Kasumi-1 (cell line): ENCODE results near the gene FLYWCH1.

ENCODE experiments used
- DNase-seq, 2 experiments: peaks; one replicate each; lab custom pipeline; 2025; lab: John Stamatoyannopoulos, UW

Gene FLYWCH1

DNA sequence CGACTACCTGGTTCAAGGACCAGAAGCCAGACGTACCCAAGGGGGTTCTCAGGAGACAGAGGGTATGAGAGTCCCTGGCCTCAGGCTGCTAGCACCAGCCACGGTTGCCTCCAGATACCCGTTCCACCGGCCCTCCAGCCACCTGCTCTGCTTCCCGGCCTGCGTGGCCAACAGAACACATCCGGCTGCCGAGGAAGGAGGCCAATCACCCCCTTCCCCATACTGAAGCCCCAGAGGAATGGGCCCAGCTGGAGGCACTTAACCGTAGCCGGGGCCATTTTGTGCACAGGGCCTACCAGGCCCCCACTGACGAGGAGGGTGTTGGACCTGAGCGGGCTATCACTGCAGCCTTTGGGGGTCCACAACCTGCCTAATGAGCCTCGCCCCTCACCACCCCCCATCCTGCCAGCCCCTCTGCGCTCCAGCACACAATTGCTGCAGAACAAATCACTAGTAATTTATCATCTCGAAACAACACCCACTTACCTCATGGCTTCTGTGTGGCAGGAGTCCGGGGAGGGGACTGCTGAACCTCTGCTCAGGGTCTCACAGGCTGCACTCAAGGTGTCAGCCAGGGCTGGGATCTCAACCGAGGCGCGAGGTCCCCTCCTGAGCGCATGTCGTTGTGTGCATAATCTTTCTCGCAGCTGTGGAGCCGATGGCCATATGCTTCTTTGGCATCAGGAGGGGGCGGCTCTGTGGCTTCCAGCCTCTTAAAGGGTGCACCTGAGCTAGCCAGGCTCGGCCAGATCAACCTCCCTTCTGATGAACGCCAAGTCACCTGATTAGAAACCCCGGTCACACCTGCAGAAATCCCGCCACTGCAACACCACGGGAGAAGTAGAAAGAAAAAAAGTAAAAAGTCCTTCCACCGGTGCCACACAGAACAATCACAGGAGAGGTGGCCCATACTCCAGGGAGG is 42.2 kb downstream of the FLYWCH1 start:
- no peak for DNase-seq

DNA sequence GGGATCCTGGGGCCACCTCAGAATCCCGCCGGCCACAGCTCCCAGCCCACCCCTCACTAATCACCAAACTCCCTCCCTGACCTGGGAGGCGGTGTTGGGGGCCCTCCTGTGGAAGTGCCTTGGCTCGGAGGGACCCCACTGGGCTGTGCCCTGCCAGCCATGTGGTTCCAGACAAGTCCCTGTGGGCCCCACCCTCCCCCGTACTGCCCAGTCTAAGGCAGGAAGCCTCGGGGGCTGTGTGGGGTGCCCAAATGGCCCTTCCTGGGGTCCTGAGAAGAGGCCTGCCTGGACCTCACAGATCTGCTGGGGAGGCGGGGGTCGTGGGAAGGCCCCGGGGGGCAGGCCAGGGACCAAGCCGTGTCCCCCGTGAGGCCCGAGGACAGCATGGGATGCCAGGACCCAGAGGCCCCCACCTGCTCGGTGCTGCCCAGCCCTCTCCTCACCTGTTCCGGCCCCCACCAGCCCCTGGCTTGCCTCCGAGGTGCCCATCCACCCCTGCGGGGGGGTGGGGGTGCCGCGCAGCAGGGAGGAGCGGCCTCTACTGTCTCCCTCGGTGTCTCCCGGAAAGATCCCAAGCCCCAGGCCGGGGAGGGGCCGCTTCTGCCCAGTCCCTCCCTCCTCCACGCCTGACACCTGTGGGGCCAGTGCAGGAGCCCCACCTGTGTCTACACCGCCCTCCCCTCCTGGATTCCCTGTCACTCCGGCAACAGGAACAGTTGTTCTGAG is 43.1 kb downstream of the FLYWCH1 start:
- DNase-seq, result no peak

DNA sequence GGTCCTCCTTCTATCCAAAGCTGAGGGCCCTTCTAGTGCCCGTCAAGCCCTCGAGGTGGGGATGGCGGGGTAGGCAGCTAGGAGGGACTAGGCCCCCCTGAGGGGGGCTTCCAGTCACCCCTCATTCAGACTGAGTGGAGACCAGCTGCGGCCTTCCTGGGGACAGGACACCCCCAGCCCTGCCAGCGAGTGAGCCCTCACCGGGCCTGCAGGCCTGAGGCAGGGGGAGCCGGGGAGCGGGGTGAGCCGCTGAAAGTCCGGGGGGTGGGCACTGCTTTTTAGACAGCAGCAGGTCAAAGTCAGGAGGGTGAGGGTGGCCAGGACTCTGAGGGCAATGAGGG is 43.7 kb downstream of the FLYWCH1 start:
- no peak for DNase-seq

DNA sequence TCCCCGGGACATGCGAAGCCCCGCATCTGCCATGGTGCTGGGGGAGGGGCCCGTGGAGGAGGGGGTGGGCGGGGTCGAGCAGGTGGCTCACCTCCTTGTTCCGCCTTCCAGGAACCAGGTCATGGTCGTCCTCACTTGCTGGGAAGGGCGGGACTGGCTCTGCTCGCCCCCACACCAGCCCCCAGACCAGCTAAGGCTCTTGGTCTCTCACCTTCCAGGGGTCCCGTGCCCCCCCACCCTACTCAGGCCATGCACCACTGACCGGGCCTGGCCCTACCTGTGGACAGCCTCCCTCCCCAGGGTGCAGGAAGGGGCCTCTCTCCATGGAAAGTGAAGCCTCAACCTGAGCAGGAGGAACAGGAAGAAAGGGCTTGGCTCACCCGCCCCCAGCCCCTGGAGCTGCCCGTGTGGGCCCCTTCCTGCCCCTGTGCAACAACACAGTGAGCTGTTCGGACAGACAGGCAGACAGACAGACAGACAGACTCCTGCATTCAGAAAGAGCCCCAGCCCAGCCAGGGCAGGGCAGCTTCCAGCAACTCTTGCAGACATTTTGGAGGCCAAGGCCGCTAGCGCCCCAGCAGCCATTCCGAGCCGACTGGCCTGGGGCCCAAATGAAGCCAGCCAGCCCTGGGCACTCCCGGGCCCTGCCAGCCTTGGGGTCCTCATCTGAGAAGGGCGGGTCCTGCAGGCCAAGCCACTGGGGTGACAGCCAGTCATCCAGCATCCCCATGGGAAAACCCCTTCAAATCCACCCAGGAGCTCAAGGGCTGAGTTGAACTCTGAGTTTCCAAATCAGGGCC is 44.2 kb downstream of the FLYWCH1 start:
- DNase-seq, result peak in 1 of 2 experiments; percentile 1

DNA sequence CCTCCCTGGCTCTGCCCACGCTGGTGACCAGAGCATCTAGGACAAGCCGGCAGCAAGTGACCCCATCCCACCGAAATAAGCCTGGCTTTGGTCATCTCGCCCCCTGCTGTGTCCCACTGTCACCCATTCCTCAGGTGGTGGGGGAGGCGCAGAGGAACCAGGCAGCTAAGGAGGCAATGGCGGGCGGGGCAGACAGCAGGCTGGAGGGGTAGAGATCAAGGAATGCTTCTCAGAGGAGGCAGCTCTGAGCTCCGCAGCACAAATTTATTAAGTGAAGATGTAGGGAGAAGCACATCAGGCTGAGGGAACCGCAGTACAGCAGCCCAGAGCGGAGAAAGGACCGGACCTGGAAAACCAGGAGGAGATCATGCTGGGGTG is 44.8 kb downstream of the FLYWCH1 start:
- DNase-seq, result no peak

DNA sequence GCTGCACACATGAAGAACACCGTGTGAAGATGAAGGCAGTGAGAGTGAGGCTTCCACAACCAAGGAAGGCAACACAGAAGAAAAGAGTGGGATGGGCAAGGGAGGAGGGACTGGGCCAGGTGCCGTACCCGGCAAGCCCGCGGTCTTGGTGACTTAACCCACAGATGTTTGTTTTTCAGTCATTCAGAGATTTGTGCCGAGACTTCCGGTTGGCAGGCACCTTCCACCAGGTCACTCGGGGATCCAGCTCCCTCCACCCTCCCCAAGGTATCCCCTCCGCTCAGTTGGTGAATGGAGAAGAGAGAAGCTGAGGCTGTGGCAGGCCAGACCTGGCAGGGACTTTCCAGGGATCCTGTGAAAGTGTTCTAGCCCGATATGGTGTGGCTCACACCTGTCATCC is 47.5 kb downstream of the FLYWCH1 start:
- no peak for DNase-seq

DNA sequence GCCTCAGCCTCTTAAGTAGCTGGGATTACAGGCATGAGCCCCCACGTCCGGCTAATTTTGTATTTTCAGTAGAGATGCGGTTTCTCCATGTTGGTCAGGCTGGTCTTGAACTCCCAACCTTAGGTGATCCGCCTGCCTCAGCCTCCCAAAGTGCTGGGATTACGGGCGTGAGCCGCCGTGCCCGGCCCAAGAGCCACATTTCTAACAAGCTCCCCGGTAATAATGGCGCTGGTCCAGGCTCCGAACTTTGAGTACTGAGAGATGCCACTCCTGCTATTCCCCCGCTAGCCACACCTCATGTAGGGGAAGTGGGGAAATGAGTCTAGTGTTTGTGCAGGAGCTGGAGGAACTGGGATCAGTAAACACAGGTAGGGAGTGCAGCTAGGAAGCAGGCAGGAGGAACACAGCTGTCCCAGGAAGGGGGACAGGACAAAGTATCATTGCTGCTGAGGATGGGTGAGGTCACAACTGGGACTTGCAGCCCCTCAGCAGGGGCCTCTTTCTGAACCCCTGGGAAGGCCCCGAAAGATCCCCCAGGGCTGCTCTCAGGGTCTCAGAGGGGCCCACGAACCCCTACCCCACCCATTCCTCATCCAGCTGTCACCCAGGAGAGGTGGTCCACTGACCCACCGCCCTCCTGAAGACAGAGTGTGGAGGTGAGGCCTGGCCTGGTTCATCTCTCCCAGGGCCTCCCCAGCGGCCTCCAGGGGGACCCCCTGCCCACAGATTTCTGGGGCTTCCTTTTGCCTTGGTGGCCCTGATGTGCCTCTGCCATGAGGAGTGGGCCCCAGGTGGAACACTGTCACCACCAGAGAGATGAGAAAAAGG is 48.7 kb downstream of the FLYWCH1 start:
- no peak for DNase-seq

DNA sequence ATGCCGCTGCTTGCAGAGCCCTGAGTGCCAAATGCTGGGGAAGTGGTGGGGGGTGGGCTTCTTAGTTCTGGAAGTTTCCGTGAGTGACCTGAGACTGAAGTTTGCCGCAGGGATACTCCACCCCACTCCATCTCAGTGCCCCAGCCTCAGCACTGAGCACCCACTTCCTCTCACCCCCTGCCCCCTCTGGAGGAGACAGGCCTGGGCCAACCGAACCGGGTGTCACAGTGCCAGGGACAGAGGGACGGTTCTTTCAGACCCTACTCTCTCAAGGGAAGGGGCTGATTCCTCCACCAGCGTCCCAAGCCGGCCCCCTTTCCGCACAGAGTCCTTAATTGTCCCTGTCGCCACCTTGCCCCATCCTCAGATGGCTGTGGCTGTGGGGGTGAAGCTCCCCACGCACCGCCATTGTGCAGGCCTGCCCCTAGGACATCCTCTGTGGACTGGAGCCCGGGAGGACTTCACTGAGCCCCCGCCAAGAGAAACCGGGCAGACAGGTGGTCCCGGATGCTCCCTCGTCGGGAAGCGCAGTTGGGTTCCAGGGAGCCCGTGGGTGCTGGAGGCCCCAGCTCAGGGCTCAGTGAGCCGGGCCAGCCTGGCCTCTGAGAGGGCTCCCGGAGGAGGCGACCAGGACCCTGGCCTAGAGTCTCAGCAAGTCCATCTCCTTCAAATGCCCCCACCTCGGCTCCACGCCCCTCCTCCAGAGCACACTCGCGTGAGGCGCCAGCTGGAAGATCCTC is 50.8 kb downstream of the FLYWCH1 start:
- no peak for DNase-seq

DNA sequence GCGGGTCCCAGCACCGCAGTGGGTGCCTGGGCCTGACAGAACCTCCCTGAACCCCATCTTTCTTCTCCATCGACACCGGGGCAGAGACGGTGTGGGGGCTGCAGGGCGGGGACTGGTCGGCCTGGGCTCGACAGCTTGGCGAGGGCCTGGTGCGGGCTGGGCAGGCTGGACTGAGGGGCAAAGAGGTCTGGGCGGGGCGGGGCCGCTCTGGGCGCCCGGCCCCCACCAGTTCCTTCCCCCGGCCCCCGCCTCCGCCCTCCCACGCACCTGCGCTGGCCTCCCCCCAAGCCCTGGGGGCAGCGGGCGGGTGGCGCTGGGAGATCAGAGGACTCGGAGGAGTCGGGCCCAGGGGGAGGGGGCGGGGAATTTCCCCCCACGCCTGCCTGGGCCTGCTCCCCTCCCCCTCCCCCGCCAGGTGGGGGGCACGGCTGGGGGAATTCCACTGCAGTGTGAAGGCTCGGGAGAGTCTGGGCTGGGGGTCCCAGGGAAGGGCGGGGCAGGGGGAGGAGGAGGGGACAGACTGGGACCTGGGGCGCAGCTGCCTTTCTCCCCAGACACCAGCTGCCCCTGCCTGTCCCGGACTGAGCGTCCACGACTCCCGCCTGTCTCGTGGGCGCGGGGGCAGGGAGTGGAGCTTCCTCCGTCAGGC is 51.5 kb downstream of the FLYWCH1 start:
- DNase-seq, result no peak

DNA sequence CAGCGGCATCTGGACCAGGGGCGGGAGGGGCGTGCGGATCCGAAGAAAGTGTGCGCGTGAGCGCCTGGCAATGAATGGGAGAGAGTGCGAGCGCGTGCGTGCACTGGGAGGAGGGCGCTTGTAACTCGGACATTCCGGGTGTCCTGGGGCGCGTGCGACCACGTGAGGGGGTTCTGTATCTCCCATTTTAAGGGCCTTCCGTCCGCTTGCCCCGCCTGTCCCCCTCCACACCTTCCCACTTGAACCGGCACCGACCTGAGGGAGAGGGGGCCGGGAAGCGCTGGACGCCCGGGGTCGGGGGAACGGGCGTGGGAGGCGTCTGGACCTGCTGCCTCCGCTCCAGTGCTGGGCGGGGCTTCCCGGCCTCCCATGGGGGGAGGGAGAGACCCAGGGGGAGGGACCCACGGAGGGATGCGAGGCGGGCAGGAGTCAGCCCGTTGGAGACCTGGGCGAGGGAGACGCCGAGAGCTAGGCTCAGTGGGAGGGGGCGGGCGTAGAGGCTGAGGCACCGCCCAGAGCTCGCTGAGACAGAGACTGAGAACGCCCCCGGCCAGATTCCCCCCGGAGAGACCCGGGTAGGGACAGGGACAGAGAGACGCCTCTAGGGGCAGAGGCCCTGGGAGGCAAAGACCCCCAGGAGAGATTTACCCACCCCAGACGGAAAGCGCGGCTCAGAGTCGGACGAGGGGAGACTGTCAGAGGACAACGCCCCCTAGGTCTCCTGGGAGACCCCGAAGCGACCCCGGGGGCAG is 52.2 kb downstream of the FLYWCH1 start, which contains the start of gene KREMEN2:
KREMEN2 (plus strand) TSS at position 553 of the 752 bp plus-strand sequence. CDS start 246 bp downstream, outside the sequence.
- DNase-seq, result peak in 1 of 2 experiments; percentile 2

DNA sequence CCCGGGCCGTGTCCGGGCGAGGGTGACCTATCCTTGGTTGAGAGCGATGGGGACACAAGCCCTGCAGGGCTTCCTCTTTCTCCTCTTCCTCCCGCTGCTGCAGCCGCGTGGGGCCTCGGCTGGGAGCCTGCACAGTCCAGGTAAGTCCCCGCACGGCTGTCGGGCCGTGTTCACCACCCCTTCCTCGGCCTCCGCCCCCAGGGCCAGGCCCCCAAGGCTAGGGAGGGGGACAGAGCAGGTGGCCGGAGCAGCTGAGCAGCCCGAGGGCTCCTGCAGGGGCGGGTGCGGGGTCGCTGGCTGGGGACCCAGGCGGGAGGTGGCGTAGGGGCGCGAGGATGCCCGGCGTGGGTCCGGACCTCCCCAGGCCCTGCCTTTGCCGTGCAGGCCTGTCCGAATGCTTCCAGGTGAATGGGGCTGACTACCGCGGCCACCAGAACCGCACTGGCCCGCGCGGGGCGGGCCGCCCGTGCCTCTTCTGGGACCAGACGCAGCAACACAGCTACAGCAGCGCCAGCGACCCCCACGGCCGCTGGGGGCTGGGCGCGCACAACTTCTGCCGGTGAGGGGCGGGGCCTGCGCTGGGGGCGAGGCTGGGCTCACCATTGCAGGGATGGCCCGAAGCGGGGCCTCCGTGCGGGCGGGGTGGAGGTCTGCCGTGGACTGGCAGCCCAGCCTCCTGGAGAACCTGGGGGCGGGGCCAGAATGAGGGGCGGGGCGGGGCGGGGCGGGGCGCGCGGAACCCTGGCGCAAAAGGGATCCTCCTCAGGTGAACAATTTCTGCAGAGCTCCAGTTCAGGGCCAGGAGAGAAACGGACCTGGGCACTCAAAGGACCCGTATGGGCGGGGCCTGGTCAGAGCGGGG is 53.0 kb downstream of the FLYWCH1 start:
- DNase-seq, result peak; percentile 17 to 19

DNA sequence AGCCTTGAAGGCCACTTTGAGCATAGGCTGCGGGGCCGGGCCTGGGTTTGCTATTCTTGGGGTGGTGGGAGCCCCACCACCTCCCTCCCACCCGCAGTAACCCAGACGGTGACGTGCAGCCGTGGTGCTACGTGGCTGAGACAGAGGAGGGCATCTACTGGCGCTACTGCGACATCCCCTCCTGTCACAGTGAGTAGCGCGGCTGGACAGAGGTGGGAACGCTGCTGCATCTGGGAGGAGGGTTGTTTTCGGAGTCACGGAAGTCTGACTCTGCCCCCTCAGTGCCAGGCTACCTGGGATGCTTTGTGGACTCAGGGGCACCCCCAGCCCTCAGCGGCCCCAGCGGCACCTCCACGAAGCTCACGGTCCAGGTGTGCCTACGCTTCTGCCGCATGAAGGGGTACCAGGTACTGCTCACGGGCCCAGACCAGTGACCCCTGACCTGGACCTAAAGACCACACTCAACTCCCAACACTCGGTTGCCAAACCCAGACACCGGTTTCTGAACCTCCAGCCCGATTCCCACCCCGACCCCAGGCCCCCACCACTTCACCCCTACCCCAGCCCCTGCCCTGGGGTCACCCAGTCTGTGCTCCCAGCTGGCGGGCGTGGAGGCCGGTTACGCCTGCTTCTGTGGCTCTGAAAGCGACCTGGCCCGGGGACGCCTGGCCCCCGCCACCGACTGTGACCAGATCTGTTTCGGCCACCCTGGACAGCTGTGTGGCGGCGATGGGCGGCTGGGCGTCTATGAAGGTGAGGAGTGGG is 54.5 kb downstream of the FLYWCH1 start:
- no peak for DNase-seq

DNA sequence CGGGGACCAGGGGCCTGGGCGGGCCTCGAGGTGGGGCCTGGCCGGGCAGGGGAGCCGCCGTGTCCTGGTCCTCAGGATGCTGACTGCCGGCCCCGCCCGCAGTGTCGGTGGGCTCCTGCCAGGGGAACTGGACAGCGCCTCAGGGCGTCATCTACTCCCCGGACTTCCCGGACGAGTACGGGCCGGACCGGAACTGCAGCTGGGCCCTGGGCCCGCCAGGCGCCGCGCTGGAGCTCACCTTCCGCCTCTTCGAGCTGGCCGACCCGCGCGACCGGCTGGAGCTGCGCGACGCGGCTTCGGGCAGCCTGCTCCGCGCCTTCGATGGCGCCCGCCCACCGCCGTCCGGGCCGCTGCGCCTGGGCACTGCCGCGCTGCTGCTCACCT is 55.1 kb downstream of the FLYWCH1 start:
- no peak for DNase-seq

DNA sequence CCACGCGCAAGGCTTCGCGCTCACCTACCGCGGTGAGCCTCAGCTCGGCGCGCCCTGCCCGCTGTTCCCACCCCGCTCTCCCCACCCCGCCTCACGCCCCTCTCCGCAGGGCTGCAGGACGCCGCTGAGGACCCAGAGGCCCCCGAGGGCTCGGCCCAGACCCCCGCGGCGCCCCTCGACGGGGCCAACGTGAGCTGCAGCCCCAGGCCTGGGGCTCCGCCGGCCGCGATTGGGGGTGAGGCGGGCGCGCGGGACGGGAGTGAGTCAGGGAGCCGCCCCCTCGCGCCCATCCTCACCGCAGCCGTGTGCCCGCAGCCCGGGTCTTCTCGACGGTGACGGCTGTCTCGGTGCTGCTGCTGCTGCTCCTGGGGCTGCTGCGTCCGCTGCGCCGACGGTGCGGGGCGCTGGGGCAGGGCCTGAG is 55.5 kb downstream of the FLYWCH1 start:
- DNase-seq, result no peak

DNA sequence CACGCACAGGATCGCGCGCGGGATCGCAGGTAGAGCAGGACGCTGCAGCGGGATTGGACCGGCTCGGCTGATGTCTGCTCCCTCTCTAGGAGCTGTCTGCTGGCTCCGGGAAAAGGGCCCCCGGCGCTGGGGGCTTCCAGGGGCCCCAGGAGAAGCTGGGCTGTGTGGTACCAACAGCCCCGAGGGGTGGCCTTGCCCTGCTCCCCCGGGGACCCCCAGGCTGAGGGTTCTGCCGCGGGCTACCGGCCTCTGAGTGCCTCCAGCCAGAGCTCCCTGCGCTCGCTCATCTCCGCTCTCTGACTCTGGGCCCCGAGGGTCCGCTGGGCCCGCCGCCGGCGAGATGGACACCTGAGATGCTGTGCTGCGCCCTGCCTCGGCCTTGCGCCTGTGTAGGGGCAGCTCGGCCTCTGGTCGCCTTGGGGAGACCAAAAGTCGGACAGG is 56.0 kb downstream of the FLYWCH1 start:
- no peak for DNase-seq

DNA sequence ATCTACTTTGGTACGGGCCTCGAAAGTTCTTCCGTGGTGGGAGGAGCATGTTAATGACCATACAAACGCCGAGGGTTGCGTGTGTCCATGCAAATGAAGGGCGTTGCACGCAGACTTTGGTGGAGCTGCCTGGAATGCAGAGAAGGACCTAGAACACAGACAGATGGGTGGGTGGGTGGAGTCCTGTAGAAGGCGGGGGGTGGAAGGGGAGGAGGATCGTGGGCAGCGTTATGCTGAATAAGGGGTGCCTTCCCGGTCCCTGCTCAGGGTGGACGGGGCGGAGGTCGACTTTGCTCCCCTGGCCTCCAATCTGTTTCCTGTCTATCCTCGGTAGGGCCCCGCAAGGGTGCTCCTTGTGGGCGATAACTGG is 56.6 kb downstream of the FLYWCH1 start:
- no peak for DNase-seq

DNA sequence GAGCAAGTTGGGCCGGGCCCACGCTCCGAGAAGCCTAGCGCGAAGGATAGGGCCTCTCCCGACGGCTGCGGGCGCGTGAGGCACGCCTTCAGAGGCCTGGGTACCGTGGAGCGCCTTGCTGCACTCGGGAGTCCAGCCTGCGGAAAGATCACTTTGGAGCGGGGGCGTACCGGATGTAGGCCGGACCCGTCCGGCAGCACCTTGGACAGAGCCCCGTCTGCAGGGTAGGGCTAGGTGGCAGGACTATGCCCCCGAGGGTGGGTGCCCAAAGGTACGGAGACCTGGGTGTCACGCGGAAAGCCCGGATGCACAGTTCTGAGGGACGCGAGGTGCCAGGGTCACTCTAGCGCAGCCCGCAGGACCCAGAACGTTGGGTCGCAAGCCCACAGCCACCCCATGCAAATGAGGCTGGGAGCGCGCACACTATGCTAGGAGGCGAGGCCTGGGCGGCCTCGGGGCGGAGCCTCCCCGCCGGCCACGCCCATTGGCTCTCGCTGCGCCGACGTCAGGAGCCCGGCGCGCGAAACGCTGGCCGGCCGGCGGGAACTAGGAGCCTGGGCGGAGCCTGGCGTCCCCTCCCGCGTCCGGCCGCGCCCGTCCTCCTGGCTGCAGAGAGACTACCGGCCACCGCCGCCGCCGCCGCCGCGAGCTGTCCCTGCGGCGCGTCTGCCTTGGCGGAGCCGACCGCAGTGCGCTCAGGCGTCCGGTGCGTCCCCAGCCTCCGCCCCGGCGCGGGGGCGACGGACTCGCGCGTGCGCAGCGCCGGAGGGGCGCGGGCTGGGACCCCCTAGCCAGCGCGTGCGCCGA is 57.2 kb downstream of the FLYWCH1 start, which contains the start of gene PAQR4:
PAQR4 (plus strand) TSS at position 611 of the 807 bp plus-strand sequence. CDS start 327 bp downstream, outside the sequence.
- peak; percentile 48 to 58 for DNase-seq
